ENCODE results near the gene NUP210.

Gene NUP210

DNA sequence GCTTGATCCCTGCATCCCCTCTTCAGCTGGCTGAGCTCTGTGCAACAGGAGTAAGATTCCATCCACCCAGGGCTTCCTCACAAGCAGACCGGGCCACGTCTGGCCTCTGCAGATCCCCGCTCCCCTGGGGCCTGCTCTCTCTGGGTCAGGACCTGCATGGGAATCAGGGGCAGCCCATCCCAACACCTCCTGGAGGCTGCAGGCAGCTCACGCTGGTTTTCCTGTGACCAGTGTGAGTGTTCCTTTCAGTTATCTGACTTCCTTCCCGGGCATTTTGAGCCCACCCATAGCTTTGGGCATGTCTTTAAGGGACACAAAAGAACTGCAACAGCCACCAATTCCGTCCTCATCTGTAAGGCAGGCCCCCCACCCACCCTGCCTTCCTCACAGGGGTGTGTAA is 16.3 kb downstream of the NUP210 start:
- H4K20me1 ChIP-seq (ENCODE audit: insufficient read depth, low read length, poor library complexity, severe bottlenecking), result peaks cover 32% of the 10 kb centered on the region
- no peaks in the 10 kb centered on the region for H3K9me2 ChIP-seq (replicated peaks; ENCODE audit: low read depth, low read length)
- H3K27me3 ChIP-seq (ENCODE audit: insufficient read depth, low read length, poor library complexity, severe bottlenecking), result no peaks in the 10 kb centered on the region
- TF ChIP-seq, protein P1, sequence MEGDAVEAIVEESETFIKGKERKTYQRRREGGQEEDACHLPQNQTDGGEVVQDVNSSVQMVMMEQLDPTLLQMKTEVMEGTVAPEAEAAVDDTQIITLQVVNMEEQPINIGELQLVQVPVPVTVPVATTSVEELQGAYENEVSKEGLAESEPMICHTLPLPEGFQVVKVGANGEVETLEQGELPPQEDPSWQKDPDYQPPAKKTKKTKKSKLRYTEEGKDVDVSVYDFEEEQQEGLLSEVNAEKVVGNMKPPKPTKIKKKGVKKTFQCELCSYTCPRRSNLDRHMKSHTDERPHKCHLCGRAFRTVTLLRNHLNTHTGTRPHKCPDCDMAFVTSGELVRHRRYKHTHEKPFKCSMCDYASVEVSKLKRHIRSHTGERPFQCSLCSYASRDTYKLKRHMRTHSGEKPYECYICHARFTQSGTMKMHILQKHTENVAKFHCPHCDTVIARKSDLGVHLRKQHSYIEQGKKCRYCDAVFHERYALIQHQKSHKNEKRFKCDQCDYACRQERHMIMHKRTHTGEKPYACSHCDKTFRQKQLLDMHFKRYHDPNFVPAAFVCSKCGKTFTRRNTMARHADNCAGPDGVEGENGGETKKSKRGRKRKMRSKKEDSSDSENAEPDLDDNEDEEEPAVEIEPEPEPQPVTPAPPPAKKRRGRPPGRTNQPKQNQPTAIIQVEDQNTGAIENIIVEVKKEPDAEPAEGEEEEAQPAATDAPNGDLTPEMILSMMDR (conservative IDR thresholded peaks at IDR 0.05; ENCODE audit: low read length), result no peak
- TF ChIP-seq EZH2phosphoT487 (IDR thresholded peaks at IDR 0.05; ENCODE audit: borderline replicate concordance), result no peak
- H3K9me3 ChIP-seq (ENCODE audit: insufficient read depth, low read depth, low read length), result peaks cover 6% of the 10 kb centered on the region; the same call in 1 of the 2 replicates
- H3K36me3 ChIP-seq (ENCODE audit: insufficient read depth, low read length), result peaks cover 18% of the 10 kb centered on the region; the same call in 1 of the 2 replicates
- H3K79me2 ChIP-seq (ENCODE audit: insufficient read depth, low read length), result peaks cover 94% of the 10 kb centered on the region
- H3F3A ChIP-seq (ENCODE audit: low read depth), result no peaks in the 10 kb centered on the region
- no peak overlapping the region for H2AFZ ChIP-seq (ENCODE audit: low read length)
- no peak overlapping the region for H3K4me3 ChIP-seq (ENCODE audit: low read length, poor library complexity, severe bottlenecking)
- no peaks in the 10 kb centered on the region for H3K4me1 ChIP-seq (ENCODE audit: insufficient read depth, low read length, poor library complexity, severe bottlenecking)
- H3K9ac ChIP-seq (ENCODE audit: low read depth, low read length, poor library complexity, severe bottlenecking), result no peak overlapping the region
- H3K4me2 ChIP-seq (ENCODE audit: low read depth, low read length, poor library complexity, severe bottlenecking), result no peak overlapping the region

DNA sequence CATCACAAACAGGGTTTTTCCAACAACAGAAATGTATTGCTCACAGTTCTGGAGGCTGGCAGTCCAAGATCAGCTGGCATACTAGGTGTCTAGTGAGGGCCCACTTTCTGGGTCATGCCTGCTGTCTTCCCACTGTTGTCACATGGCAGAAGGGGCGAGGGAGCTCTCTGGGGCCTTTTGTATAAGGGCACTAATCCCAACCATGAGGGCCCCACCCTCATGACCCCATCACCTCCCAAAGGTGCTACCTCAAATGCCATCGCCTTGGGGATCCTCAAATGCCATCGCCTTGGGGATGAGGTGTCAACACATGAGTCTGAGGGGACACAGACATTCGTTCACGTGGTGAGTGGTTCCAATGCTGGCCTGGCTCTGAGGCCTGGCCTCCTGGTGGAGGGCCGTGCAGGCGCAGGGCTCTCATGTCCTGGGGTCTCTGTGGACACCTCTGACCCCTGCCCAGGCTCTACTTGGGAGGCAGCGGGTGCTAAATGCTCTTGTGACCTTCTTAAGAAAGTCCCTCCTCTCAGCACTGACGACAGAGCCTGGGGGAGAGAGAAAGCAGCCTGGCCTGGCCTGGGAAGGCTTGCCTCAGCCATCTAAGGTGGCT is 16.8 kb downstream of the NUP210 start:
- H4K20me1 ChIP-seq (ENCODE audit: insufficient read depth, low read length, poor library complexity, severe bottlenecking), result peaks cover 32% of the 10 kb centered on the region

DNA sequence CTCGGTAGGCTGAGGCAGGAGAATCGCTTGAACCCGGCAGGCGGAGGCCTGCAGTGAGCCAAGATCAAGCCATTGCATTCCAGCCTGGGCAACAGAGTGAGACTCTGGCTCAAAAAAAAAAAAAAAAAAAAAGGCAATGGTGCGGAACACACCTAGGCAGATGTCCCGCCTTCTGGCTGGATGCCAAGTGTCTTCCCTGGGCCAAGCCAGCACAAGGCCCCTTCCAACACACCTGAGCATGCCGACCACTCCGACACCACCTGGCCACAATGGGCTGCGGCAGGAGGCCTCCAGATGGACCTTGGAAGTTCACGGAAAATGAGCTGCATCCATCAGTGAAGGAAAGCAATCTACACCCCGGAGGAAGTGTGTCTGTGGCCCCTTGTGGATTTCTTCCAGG is 19.0 kb downstream of the NUP210 start:
- Histone ChIP-seq H3K36me3 (ENCODE audit: insufficient read depth, low read length) (peaks cover 37% of the 10 kb centered on the region; the same call in 1 of the 2 replicates), H3K9ac (ENCODE audit: low read depth, low read length, poor library complexity, severe bottlenecking) (no peak overlapping the region), H3K4me1 (ENCODE audit: insufficient read depth, low read length, poor library complexity, severe bottlenecking) (no peaks in the 10 kb centered on the region), H3K9me2 (replicated peaks; ENCODE audit: low read depth, low read length) (no peaks in the 10 kb centered on the region), H3K4me2 (ENCODE audit: low read depth, low read length, poor library complexity, severe bottlenecking) (no peak overlapping the region), H3K9me3 (ENCODE audit: insufficient read depth, low read depth, low read length) (no peaks in the 10 kb centered on the region), H4K20me1 (ENCODE audit: insufficient read depth, low read length, poor library complexity, severe bottlenecking) (peaks cover 27% of the 10 kb centered on the region), H2AFZ (ENCODE audit: low read length) (no peak overlapping the region), H3K27me3 (ENCODE audit: insufficient read depth, low read length, poor library complexity, severe bottlenecking) (no peaks in the 10 kb centered on the region), H3K79me2 (ENCODE audit: insufficient read depth, low read length) (peaks cover 74% of the 10 kb centered on the region), H3F3A (ENCODE audit: low read depth) (no peaks in the 10 kb centered on the region), H3K4me3 (ENCODE audit: low read length, poor library complexity, severe bottlenecking) (no peak overlapping the region)
- TF ChIP-seq, protein P1 (conservative IDR thresholded peaks at IDR 0.05; ENCODE audit: low read length), result no peak
- TF ChIP-seq EZH2phosphoT487 (IDR thresholded peaks at IDR 0.05; ENCODE audit: borderline replicate concordance), result no peak

More for the DNA sequence above, 16.8 kb downstream of the NUP210 start:
- H3K4me1 ChIP-seq (ENCODE audit: insufficient read depth, low read length, poor library complexity, severe bottlenecking), result no peaks in the 10 kb centered on the region
- H3F3A ChIP-seq (ENCODE audit: low read depth), result no peaks in the 10 kb centered on the region
- H3K4me3 ChIP-seq (ENCODE audit: low read length, poor library complexity, severe bottlenecking), result no peak overlapping the region
- H3K79me2 ChIP-seq (ENCODE audit: insufficient read depth, low read length), result peaks cover 91% of the 10 kb centered on the region
- TF ChIP-seq, protein P1 (conservative IDR thresholded peaks at IDR 0.05; ENCODE audit: low read length), result no peak
- TF ChIP-seq EZH2phosphoT487 (IDR thresholded peaks at IDR 0.05; ENCODE audit: borderline replicate concordance), result no peak
- no peak overlapping the region for H2AFZ ChIP-seq (ENCODE audit: low read length)
- H3K9me3 ChIP-seq (ENCODE audit: insufficient read depth, low read depth, low read length), result peaks cover 5% of the 10 kb centered on the region; the same call in 1 of the 2 replicates
- no peaks in the 10 kb centered on the region for H3K9me2 ChIP-seq (replicated peaks; ENCODE audit: low read depth, low read length)
- no peak overlapping the region for H3K9ac ChIP-seq (ENCODE audit: low read depth, low read length, poor library complexity, severe bottlenecking)
- H3K4me2 ChIP-seq (ENCODE audit: low read depth, low read length, poor library complexity, severe bottlenecking), result no peak overlapping the region
- no peaks in the 10 kb centered on the region for H3K27me3 ChIP-seq (ENCODE audit: insufficient read depth, low read length, poor library complexity, severe bottlenecking)
- H3K36me3 ChIP-seq (ENCODE audit: insufficient read depth, low read length), result peaks cover 22% of the 10 kb centered on the region; the same call in 1 of the 2 replicates
